T follicular helper cell (primary cell): ENCODE measurements around the gene ZNF564.
"Not testable (repeated sequence)": the region's sequence is repeated elsewhere in the genome, so short reads cannot be mapped to it uniquely, and the experiment has no call there.

Experiments
- DNase-seq: peaks from one replicate; pipeline ENCODE4 v3.0.0-alpha.2; 2020; ENCODE audit warnings: low read depth
- total RNA-seq, 2 experiments: gene quantifications; one replicate each; lab custom pipeline; 2026; lab: John Stamatoyannopoulos, UW

ZNF564 gene
- total RNA-seq: 1.3 to 2.6 reads per million in 2 experiments

DNA sequence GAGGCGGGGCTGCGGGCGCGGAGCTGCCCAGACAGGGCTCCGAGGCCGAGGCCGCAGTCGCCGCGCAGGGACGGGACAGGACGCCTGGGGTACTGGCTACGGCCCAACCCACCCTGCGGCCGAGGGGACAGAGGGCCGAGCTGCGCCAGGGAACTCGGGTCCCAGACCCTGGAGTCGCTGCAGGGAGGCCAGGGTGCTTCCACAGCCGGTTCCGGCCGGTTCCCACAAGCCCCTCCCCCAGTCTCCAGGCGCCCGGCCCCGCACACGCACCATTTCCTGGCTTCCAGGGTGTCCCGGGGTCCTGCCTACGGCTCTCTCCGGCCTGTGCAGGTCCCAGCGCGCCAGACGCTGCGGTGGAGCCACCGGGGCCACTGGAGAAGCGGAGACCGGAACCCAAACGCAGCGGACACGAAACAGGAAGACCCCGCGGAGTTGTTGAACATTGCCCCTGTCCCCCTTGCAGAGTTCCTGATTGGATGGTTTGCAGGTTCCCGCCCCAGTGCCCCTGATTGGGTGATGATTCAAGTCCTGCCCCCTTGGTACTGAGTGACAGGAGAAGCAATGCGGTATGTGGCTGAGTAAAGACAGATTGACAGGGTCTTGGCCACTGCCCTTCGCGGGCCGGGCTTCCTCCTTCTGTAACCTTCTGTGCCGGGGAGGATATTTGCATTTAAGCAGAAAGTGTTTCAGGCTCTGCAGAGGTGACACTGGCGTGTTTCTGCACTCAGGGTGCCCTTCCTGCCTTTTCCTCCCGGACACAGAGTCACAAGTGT, at the start of gene ZNF564:
TSS of gene ZNF564 (minus strand) at position 423 of the 773 bp plus-strand sequence. CDS start at position 273, 150 bp downstream.
- DNase-seq: peak; percentile 88

DNA sequence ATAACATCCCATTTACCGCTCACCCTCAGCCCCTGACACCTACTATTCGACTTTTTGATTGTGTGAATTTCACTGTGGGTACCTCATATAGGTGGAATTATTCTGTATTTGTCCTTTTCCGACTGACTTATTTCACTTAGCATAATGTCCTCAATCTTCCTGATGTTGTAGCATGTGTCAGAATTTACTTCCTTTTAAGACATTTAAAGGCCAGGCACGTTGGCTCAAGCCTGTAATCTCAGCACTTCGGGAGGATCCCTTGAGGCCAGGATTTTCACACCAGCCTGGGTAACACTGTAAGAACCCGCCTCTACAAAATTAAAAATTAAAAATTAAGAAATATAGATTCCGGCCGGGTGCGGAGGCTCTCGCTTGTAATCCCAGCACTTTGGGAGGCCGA, 46.3 kb upstream of the ZNF564 start:
- no peak for DNase-seq

DNA sequence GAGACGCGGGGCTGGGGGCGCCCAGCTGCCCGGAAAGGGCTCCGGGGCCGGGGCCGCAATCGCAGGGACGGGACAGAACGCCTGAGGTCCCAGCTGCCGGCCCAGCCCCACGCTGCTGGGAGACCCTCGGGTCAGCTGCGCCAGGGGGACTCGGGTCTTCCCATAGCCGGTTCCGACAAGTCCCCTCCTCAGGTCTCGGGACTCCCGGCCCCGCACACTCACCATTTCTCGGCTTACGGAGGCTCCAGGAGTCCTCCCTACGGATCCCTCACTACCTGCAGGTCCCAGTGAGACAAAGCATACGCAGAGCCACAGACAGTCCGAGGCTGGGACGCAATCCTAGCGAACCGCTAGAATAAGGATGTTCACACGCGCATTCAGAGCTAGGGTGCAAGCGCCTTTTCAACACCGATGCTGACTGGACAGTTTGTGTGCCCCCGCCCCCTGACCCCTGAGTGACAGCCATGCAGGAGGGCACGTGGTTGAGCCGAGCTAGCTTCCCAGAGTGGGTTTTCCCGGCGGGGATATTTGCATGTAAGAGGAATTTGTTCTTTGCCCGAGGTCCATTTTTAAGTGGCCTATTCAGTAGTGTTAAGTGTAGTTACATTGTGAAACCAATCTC, 45.8 kb upstream of the ZNF564 start:
- DNase-seq: no peak

DNA sequence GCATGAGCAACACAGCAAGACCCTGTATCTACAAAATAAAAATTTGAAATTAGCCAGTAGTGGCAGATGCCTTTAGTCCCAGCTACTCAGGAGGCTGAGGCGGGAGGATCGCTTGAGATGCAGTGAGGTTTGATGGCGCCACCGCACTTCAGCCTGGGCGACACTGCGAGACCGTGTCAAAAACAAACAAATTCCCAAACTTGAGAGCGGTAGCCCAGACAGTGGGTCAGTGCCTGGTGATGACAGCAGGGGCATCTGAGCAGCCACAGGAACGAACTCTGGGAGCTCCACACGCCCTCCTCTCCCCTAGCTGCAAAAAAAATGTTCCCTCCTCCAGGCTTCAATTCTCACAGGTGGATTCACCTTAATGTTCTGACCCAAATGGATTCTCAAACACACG, 45.2 kb upstream of the ZNF564 start:
- DNase-seq: no peak

DNA sequence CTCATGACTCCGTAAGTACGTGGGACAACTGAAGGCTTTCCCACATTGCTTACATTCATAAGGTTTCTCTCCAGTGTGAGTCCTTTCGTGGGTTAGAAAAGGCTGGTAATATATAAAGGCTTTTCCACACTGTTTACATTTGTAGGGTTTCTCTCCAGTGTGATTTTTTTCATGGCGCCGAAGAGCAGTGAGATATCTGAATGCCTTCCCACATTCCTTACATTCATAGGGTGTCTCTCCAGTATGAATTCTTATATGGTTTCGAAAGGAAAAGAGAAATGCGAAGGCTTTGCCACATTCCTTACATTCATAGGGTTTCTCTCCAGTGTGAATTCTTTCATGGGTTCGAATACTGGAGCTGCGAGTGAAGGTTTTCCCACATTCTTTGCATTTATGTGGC, 29.8 kb upstream of the ZNF564 start:
- DNase-seq: no peak

DNA sequence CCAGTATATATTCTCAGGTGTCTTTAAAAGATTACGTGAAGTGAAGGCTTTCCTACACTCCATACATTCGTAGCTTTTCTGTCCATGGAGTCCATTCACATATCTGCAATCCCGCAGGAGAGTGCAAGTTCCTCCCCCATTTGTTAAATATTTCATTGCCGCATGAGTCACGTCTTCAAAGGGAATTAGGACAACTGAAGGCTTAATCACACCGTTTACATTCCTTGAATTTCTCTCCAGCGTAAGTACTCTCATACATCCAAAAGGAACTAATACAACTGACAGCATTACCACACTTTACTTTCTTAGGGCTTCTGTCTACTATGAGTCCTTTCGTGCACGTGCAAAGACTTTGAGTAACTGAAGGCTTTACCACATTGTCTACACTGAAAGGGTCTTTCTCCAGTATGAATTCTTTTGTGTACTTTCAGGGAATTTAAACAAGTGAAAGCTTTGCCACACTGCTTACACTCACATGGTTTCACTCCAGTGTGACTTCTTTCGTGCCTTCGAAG, 29.0 kb upstream of the ZNF564 start:
- no peak for DNase-seq

DNA sequence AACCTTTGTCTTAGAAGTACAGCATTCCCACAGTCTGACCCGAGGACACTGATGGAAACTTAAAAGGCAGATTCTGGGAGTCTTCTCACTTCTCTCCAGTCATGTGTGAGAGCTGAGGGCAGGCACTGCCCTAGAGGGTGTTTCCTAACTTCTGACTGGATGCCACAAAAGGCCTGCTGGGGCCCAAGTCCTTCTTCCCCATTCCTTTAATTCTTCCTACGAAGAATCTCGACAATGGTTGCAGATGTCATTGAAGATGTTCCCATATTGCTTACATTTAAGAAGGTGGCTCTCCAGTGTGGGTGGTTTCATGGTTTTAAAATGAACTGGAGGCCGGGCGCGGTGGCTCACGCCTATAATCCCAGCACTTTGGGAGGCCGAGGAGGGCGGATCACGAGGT, 27.4 kb upstream of the ZNF564 start:
- no peak for DNase-seq

DNA sequence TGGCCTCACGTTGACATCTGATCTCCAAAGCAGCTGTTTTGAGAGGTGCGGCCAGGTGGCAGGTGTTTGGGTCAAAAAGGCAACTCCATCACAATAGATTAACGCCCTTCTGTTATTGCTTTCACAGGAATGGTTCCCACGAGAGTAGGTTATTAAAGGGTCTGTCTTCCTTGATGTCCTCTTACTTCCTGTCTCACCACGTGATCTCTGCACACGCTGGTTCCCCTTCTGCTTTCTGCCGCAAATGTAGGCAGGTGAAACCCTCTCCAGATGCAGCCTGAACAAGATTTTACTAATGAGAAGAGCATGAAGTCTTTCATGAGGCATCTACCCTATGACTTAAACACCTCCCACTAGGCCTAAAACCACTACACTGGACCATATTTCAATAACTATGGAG, 22.8 kb upstream of the ZNF564 start:
- no peak for DNase-seq

DNA sequence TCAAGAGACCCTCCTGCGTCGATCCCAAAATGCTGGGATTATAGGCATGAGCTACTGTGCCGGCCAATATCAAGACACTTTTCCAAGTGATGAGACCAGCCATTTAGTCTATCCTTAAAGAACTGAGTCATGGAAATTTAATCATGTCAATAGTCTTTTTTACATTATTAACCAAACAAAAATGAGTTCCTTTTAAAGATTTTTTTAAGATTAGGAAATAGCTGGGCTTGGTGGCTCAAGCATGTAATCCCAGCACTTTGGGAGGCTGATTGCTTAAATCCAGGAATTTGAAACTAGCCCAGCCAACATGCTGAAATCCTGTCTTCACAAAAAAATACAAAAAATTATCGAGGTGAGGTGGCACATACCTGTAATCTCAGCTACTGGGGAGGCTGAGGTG, 16.7 kb upstream of the ZNF564 start:
- DNase-seq: no peak

DNA sequence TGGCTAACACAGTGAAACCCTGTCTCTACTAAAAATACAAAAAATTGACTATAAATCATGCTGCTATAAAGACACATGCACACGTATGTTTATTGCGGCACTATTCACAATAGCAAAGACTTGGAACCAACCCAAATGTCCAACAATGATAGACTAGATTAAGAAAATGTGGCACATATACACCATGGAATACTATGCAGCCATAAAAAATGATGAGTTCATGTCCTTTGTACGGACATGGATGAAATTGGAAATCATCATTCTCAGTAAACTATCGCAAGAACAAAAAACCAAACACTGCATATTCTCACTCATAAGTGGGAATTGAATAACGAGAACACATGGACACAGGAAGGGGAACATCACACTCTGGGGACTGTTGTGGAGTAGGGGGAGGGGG, 15.1 kb upstream of the ZNF564 start:
- DNase-seq: not testable (repeated sequence)

DNA sequence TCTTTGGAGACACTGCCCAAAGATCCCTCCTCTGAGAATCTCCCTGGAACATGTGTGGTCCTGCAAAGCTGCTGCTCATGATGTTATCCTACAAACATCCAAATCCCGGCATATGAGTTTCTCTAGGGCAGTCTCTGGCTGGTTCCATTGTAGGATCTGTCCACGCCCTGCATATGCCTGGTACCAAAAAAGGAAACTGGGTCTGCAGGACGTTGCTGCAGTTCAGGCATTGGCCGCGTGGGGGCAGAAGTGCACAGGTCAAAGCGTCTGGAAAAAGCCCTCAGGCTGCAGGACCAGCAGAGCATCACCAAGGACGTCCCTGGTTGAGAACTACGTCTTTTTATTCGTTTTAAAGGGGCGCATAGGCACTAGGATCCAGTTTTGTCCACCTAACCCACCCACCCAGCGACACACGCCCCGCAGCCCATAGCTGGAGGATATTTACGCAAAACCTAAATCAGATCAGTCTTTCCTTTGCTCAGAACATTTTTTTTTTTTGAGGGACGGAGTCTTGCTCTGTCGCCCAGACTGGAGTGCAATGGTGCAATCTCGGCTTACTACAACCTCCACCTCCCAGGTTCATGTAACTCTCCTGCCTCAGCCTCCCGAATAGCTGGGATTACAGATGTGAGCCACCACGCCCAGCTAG, 12.9 kb upstream of the ZNF564 start:
- peak; percentile 81 for DNase-seq

DNA sequence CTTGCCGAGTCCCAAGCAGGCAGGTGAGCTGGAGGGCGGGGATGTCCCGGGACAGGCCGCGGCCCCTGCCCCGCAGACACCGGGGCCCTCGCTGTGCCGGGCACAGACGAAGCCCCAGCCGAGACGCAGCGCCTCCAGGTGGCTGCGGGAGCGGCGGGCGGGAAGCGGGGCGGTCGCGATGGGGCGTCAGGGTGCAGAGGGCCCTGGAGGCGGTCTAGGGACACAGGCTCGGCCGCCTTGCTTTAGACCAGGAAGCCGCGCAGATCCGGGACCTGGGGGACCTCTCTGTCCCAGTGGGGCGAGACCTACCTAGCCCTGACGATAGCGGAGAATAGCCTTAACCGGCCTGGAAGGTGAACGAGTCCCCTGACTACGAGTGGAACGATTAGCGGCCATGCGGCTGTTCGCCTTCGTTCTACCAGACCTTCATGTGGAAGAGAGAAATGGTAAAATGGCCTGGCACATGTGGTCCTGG, 4.2 kb upstream of the ZNF564 start:
- no peak for DNase-seq

DNA sequence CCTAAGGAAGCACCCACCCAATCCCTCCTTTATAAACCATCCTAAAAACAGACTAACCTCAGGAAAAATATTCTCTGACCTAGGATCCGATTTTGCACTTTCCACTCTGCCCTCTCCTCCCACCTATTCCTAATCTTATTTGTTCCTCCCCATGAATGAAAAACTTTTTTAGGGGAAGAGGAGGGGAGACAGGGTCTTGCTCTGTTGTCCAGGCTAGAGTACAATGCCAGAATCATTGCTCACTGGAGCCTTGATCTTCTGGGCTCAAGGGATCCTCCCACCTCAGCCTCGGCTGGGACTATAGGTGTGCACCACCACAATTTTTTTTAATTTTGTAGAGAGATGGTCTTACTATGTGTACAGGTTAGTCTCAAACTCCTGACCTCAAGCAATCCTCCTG, 4.4 kb downstream of the ZNF564 start:
- DNase-seq: no peak

DNA sequence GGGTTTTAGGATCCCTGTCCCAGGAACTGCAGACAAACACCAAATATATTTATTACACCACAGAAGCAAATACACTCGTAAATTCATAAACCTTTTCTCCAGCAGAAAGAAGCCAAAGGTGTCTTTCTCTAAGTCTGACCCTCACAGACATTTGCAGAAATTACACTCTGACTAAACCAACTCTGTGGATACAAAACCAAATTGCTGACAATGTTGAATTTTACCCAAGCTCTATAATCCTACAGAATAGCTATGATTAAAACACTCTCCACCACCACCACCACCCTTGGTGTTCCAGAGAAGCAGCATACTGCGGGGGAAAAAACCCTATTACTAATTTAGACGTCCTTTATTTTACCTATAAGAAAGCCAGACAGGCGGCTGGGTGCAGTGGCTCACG, 5.2 kb downstream of the ZNF564 start:
- DNase-seq: no peak

DNA sequence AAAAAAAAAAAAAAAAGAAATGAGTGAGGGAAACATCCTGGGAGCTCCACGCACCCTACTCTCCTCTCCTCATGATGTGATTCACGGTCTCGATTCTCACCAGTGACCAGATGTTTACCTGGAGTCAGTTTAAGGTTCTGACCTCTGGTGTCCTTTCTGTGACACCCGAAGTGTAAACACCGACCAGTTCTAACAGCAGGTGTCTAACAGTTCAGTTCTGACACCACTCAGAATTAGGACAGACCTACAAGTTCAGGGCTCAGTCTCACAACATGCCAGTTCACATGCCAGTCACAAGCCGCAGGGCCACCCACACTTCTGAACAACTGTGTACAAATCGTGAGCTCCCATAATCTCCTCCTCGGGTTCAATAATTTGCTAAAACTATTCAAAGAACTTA, 6.0 kb downstream of the ZNF564 start:
- no peak for DNase-seq

DNA sequence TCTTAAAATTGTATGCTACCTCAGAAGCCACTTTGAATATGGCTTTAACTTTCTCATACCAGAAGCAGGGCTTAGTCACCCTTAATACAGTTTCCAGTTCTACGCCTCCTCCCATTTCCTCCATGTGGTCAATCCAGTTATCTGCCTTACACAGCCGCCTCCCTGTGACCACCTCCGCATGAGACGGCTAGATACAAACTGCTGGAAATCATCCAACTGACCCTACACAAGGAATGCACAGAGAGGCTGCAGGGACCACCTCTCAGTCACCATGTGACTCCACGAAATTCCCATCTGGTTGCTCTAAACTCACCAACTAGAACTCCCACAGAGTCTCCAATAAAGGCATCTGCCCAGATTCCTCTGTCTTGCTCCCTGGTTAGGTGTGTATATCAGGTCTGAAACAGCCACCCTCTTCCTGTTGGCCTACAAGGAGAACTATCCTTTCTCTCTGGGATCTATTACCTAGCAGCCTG, 6.8 kb downstream of the ZNF564 start:
- DNase-seq: no peak

DNA sequence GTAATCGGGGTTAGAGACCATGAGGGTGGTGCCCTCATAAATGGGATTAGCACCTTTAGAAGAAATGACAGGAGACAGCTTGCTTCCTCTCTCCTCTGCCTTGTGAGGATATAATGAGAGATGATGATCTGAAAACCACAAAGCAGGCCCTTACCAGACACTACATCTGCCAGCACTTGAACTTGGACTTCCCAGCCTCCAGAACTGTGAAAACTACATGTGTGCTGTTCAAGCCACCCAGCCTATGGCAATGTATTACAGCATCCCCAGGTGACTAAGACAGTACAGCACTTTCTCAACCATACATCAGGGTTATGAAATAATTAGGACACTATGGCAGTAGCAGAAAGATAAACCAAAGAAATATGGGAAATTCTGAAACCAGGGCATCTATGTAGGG, 7.4 kb downstream of the ZNF564 start:
- no peak for DNase-seq

DNA sequence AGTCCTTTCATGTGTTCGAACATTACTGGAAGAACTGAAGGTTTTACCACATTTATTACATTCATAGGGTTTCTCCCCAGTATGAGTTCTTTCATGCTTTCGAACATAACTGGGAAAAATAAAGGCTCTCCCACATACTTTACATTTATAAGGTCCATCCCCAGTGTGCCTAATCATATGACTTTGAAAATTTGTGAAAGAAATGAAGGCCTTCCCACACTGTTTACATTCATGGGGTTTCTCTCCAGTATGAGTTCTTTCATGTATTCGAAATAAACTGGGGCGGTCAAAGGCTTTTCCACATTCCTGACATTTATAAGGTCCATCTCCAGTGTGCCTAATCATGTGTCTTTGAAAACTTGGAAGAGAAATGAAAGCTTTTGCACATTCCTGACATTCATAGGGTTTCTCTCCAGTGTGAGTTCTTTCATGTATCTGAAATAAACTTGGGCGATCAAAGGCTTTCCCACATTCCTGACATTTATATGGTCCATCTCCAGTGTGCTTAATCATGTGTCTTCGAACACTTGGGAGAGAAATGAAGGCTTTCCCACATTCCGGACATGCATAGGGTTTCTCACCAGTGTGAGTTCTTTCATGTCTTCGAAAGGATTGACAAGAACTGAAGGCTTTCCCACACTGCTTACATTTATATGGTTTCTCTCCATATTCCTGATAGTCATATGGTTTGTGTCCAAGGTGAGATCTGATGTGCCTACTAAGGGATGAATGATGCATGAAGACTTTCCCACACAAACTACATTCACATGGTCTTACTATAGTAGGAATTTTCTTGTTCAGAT, 24.0 kb downstream of the ZNF564 start:
- DNase-seq: no peak

DNA sequence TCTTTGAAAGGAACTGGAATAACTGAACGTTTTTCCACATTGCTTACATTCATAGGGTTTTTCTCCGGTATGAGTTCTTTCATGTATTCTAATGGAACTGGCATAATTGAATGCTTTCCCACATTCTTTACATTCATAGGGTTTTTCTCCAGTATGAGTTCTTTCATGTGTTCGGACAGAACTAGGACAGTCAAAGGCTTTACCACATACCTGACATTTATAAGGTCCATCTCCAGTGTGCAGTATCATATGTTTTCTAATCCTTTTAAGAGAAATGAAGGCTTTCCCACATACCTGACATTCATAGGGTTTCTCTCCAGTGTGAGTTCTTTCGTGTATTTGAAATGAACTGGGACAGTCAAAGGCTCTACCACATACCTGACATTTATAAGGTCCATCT, 24.7 kb downstream of the ZNF564 start:
- DNase-seq: no peak

DNA sequence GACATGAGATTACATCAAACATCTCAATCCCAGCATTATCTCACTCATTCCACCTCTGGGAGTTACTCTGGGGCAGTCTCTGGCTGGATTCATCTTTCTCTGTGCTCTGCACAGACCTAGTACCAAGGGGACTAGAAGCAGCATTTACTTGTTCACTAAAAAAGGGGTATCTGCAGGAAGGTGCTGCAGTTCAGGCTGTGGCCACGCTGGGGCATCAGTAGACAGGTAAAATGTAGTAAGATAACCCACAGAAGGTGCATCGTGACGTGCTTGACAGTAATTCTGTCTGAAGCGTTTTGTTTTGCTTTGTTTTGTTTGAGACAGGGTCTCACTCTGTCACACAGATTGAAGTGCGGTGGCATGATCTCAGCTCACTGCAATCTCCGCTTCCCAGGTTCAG, 29.3 kb downstream of the ZNF564 start:
- no peak for DNase-seq

DNA sequence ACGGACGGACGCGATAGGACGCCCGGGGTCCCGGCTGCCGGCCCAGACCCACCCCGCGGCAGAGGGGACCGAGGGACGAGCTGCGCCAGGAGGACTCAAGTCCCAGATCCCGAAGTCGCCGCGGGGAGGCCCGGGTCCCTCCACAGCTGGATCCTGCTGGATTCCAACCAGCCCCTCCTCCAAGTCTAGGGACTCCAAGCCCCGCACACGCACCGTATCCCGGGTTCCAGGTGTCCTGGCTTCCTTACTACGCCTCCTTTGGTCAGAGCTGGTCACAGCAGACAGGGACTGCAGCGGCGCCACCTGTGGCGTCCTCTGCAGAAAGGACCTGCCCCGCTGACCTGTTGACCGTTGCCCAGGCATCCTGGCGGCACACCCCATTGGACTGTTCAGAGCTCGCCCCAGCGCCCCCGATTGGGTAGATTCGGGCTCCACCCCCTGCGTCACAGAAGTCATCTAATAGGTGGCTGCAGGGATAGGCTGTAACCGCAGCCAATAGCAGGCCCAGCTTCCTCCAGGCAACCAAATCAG, 37.7 kb downstream of the ZNF564 start:
- DNase-seq: no peak

DNA sequence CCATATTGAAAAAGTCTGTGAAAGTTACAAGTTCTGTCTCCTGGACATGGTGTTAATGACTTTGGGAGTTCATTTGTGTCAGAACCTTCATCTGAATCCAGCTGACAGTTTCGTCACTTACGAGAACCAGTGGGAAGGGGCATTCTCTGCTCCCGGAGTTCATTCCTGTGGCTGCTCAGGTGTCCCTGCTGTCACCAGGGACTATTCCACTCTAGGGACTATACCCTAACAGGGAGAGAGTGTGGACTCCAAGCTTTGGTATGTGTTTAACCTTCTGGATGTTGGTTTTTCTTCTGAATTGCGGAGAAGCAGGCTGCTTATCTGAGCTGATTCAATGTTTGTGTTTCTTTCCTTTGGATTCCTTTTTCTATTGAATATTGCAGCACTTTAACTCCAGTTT, 54.2 kb downstream of the ZNF564 start:
- no peak for DNase-seq
